Esophagus (tissue), 2 donors: Measurements from ENCODE around the gene CETP. TPM values are rescaled to one million over a fixed set of nuclear protein-coding genes. Genes with fewer than 3 reads are reported as not detected.
A peak's percentile ranks its signal among the peaks of the same experiment; 100 is the strongest.

Source experiments
- H3K27ac ChIP-seq, 2 donors: one replicate each; pipeline ENCODE4 v1.5.1; 2013; ENCODE audit warnings: low read depth in 2 of 2, mild to moderate bottlenecking in 2 of 2, inconsistent platforms in 1 of 2, low read length in 1 of 2, moderate library complexity in 1 of 2
- H3K27me3 ChIP-seq, 2 donors: one replicate each; pipeline ENCODE4 v1.6.1; 2013; ENCODE audit warnings: low read length in 2 of 2, control low read depth in 1 of 2, mild to moderate bottlenecking in 1 of 2; ENCODE audit not compliant: insufficient read depth in 2 of 2, control insufficient read depth in 1 of 2
- H3K36me3 ChIP-seq, 2 donors: one replicate each; pipeline ENCODE4 v1.6.1; 2013; ENCODE audit warnings: low read length in 1 of 2; ENCODE audit not compliant: control insufficient read depth in 2 of 2, insufficient read depth in 2 of 2
- H3K4me1 ChIP-seq, 2 donors: one replicate each; pipeline ENCODE4 v1.6.1; 2013; ENCODE audit warnings: low read length in 1 of 2; ENCODE audit not compliant: control insufficient read depth in 2 of 2, insufficient read depth in 2 of 2
- H3K4me3 ChIP-seq, 2 donors: one replicate each; pipeline ENCODE4 v1.5.1; 2013; ENCODE audit warnings: low read length in 2 of 2, mild to moderate bottlenecking in 2 of 2, low read depth in 1 of 2, moderate library complexity in 1 of 2
- H3K9me3 ChIP-seq, 2 donors: one replicate each; pipeline ENCODE4 v1.6.1; 2013; ENCODE audit warnings: mild to moderate bottlenecking in 2 of 2, low read depth in 1 of 2, low read length in 1 of 2, moderate library complexity in 1 of 2; ENCODE audit not compliant: control insufficient read depth in 2 of 2, insufficient read depth in 1 of 2
- WGBS, 2 donors: extraction: QIAGEN DNeasy Blood & Tissue Kit; methylation state at CpG; one replicate each; pipeline ENCODE4 v1.1.7; 2013; 5-methylcytosine and 5-hydroxymethylcytosine counted together
- polyA plus RNA-seq, 2 donors: library from polyadenylated mRNA; stranded (reverse); fragments of 200-250 nt; gene quantifications; one replicate each; pipeline ENCODE4 v1.2.3, GENCODE V29; 2013
- donor health status: healthy with polysubstance abuse.
- donor health status: Bipolar disorder and iron deficiency.

CETP gene
- polyA plus RNA-seq, 2 donors, result 0.06 TPM; not detected in 1

DNA sequence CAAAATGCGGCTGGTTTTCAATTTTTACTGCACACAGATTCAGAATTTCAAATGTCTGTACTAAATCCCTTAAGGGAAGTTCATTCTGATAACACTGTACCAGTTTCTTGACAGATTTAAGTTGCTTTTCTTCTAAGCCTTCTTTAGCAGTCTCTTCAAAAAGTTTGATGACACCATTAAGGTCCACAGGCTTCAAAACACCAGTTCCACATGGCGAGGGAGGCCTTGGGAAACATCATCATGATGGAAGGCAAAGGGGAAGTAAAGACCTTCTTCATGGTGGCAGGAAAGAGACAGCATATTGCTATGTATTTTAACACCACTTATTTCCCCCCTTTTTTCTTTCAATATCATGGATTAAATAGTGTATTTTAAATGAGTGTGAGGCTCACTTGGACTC is 52.2 kb downstream of the CETP start:
- Histone ChIP-seq H3K4me3 (no peak overlapping the region), H3K9me3 (no peaks in the 10 kb centered on the region), H3K36me3 (peaks cover 0 to 3% of the 10 kb centered on the region in 2 donors), H3K27ac (peak overlapping the region; percentile 30 to 66), H3K4me1 (no peaks in the 10 kb centered on the region), H3K27me3 (no peaks in the 10 kb centered on the region)
- WGBS, 2 donors, result 81 to 90% methylated on average over 2 of the region's 2 CpGs

DNA sequence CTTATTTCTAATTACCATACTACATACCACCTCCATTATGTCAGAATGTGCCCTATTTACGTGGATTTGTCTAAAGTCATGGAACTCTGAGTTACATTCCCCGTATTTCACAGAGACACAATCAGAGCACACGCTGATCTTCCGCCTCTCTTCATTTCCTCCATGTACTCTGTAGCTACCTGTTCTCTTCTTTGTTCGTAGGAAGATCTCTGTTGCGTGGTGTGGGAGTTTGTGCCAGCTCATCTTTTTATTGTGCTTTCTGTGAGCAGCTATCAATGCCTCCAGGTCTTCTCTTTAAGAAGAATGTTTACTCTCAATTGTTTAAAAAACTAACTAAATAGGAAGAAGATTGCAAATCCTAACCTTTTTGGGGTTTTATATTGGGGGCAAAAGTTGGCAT is 54.6 kb downstream of the CETP start:
- peaks cover 0 to 14% of the 10 kb centered on the region in 2 donors for H3K36me3 ChIP-seq
- no peak overlapping the region for H3K27ac ChIP-seq
- no peaks in the 10 kb centered on the region for H3K27me3 ChIP-seq
- no peaks in the 10 kb centered on the region for H3K9me3 ChIP-seq
- H3K4me1 ChIP-seq, result no peaks in the 10 kb centered on the region
- no peak overlapping the region for H3K4me3 ChIP-seq
- 90 to 95% methylated on average over 6 of the region's 6 CpGs for WGBS, 2 donors

DNA sequence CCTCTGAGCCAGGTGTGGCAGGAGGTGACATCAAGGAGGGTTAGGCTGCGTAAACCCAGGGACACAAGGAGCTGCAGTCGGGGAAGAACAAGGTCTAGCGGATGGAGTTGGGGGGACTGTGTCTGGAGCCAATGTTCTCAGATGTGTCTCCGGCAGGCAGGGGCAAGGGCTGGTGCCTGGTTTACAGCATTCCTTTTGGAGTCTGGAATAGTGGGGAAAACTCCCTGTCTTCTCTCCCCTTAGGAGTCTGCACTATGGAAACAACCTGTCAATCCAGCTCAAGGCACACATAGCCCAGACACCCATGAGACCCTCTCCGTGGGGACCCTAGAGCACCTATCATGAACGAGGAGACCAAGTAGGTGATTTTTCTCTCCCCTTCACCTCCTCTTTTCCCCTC is 55.1 kb downstream of the CETP start:
- H3K27ac ChIP-seq, result no peak overlapping the region
- H3K36me3 ChIP-seq, result peaks cover 0 to 18% of the 10 kb centered on the region in 2 donors
- H3K9me3 ChIP-seq, result no peaks in the 10 kb centered on the region
- no peak overlapping the region for H3K4me3 ChIP-seq
- no peaks in the 10 kb centered on the region for H3K4me1 ChIP-seq
- WGBS, 2 donors, result 87 to 95% methylated on average over 6 of the region's 6 CpGs
- no peaks in the 10 kb centered on the region for H3K27me3 ChIP-seq

DNA sequence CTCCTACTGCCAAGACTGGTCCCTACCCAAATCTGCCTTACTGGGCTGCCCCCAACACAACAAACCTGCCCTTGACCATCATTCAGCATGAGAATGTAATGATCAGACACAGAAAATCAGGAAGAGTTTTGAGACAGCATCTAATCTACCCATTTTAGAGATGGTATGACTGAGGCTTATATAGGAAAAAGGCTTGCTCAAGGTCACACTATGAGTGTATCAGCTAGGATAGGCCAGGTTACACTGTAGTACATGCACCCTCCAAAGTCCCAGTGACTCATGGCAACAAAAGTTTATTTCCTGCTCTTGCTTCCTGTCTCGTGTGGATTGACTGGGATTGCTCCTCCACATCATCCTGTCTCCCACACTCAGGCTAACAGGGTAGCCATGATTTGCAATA is 55.5 kb downstream of the CETP start:
- no peak overlapping the region for H3K4me3 ChIP-seq
- no peaks in the 10 kb centered on the region for H3K27me3 ChIP-seq
- H3K27ac ChIP-seq, result no peak overlapping the region
- peaks cover 0 to 22% of the 10 kb centered on the region in 2 donors for H3K36me3 ChIP-seq
- 69 to 79% methylated on average over 1 of the region's 1 CpG for WGBS, 2 donors
- H3K9me3 ChIP-seq, result no peaks in the 10 kb centered on the region
- H3K4me1 ChIP-seq, result no peaks in the 10 kb centered on the region

DNA sequence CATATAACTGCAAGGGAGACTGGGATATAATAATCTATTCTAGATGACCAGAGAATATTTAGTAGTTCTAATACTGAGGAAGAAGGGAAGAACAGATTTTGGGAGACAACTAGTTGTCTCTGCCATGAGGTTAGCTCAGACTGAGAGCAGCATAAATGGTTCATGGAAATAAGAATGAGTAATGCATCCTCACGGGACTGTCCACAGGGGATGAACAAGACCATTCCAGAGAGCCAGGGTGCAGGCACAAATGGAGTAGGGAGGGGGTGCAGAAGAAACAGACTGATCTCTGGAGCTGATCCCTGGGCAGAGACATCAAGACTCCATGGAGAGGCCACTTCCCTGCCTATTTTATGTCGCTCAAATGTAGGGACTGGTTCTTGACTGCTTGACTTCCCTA is 58.0 kb downstream of the CETP start:
- Histone ChIP-seq H3K36me3 (peaks cover 0 to 31% of the 10 kb centered on the region in 2 donors), H3K27ac (no peak overlapping the region), H3K4me3 (no peak overlapping the region), H3K4me1 (no peaks in the 10 kb centered on the region), H3K9me3 (no peaks in the 10 kb centered on the region), H3K27me3 (no peaks in the 10 kb centered on the region)
- WGBS, 2 donors, result 37 to 95% methylated on average over 2 of the region's 2 CpGs

DNA sequence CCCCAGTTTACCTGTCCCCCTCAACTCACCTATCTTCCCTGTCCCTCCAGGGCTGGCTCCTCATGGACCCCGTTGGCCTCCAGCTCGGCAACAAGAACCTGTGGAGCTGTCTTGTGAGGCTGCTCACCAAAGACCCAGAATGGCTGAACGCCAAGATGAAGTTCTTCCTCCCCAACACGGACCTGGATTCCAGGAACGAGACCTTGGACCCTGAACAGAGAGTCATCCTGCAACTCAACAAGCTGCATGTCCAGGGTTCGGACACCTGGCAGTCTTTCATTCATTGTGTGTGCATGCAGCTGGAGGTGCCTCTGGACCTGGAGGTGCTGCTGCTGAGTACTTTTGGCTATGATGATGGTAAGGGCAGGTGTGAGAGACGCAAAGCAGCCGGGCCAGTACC is 58.9 kb downstream of the CETP start:
- Histone ChIP-seq H3K27ac (no peak overlapping the region), H3K4me3 (no peak overlapping the region), H3K9me3 (no peaks in the 10 kb centered on the region), H3K4me1 (no peaks in the 10 kb centered on the region), H3K36me3 (peaks cover 0 to 31% of the 10 kb centered on the region in 2 donors), H3K27me3 (no peaks in the 10 kb centered on the region)
- 86 to 91% methylated on average over 8 of the region's 8 CpGs for WGBS, 2 donors

DNA sequence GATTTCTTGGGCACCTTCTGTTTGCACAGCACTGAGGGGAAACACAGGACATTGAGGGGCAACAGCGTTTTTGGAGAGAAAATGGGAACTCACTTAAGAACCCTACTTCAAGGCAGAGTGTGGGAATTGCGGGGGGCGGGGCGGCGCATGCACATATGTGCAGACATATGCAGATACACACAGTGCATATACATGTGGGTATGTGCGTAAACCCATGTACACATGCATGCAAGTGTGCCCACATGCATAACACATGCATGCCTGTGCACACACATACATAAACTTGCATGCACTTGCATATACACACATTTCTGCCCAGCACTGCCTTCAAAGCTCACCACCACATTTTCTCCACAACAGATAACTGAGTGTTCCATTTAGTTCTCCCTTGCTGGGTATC is 60.0 kb downstream of the CETP start:
- Histone ChIP-seq H3K27ac (no peak overlapping the region), H3K9me3 (no peaks in the 10 kb centered on the region), H3K36me3 (peaks cover 0 to 33% of the 10 kb centered on the region in 2 donors), H3K4me3 (no peak overlapping the region), H3K27me3 (no peaks in the 10 kb centered on the region), H3K4me1 (no peaks in the 10 kb centered on the region)
- 94 to 96% methylated on average over 6 of the region's 6 CpGs for WGBS, 2 donors

DNA sequence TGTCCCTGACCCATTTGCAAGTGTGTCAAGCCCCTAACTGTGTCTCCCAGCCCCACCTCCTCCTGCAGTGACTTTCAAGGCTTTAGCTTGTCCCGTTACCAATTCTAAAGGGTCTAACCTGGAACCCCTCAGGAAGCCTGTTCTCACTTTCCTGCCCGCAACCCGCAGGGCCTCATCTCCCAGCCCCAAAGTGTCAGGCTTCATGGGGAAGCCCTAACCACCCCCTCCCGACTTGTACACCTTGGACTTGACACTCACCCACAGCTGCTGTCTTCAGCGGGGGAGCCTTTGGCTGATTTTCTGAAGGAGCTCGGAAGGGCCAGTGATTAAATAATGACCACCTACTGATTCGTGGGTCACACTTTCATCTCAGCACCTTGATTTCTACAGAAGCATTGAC is 60.7 kb downstream of the CETP start:
- Histone ChIP-seq H3K36me3 (peaks cover 0 to 33% of the 10 kb centered on the region in 2 donors), H3K4me1 (no peaks in the 10 kb centered on the region), H3K27ac (no peak overlapping the region), H3K9me3 (no peaks in the 10 kb centered on the region), H3K27me3 (no peaks in the 10 kb centered on the region), H3K4me3 (no peak overlapping the region)
- 83 to 87% methylated on average over 7 of the region's 7 CpGs for WGBS, 2 donors

DNA sequence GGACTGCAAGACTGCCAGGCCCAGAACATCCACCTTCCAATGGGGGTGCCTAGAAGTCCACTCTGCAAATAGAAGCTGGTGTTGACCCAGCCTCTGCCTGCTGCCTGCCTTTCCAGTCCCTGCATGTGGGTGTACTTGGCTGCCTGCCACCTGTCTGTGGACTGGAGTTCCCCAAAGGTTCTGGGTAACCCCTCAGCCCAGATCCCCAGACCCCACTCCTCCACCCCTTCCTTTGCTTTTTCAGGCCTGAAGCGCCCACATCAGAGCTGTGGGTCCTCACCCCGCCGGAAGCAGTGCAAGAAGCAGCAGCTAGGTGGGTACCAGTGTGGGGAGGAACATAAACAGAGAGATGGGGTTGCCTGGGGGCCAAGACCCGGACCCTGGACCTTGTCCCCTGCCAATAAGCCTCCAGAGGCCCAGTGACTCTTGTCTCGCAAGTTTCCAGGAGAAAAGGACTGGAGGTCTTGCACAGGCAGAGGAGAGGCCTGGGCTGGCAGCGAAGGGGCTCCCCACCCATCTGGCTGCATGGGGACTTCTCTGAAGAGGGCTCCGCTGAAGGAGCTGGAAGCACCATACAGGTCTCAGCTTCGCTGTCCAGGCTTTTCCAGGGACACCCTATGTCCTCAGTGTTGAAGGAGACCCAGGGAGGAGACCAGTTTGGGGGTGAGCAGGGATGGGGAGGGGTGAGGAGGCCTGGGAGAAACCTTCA is 61.9 kb downstream of the CETP start:
- H3K27ac ChIP-seq, result no peak overlapping the region
- 85 to 89% methylated on average over 8 of the region's 8 CpGs for WGBS, 2 donors
- no peaks in the 10 kb centered on the region for H3K27me3 ChIP-seq
- no peaks in the 10 kb centered on the region for H3K9me3 ChIP-seq
- H3K4me3 ChIP-seq, result no peak overlapping the region
- peaks cover 0 to 31% of the 10 kb centered on the region in 2 donors for H3K36me3 ChIP-seq
- H3K4me1 ChIP-seq, result no peaks in the 10 kb centered on the region
